IMR-90 (cell line): Measurements from ENCODE around the gene LRIT1. TPM values are rescaled to one million over a fixed set of nuclear protein-coding genes. Genes with fewer than 3 reads are reported as not detected.

Source experiments
- ATAC-seq: fragments of 200-7000 bp; cut with Tn5 transposase; 2 replicates; pipeline ENCODE4 v1.9.1; 2020; ENCODE audit warnings: low read depth, mild to moderate bottlenecking, moderate library complexity
- BruUV-seq: library from RNA; stranded (reverse); fragments of 400-500 nt; replicated peaks from 2 replicates; lab custom pipeline; 2021; lab: Mats Ljungman, UMichigan
- CTCF ChIA-PET: fragments of 300-600 bp; formaldehyde crosslinking; extraction: SDS; loops from one replicate; lab custom pipeline; 2021; ENCODE audit warnings: antibody characterized with exemption; lab: Yijun Ruan, JAX
- POLR2A ChIA-PET: fragments of 300-600 bp; sonication (Branson Sonifier 250); formaldehyde crosslinking; loops from one replicate; lab custom pipeline; 2022; ENCODE audit warnings: antibody characterized with exemption; ENCODE audit not compliant: unreplicated experiment; lab: Charles Lee
- DNase-seq: peaks from one replicate; pipeline ENCODE4 v3.0.0; 2013
- H2AFZ ChIP-seq: replicated peaks from 2 replicates; pipeline ENCODE3; 2013; ENCODE audit warnings: low read length, mild to moderate bottlenecking; ENCODE audit not compliant: poor library complexity
- H2AK5ac ChIP-seq: 2 replicates; pipeline ENCODE4 v1.6.1; 2013; ENCODE audit warnings: low read depth, low read length, inconsistent platforms
- H2AK9ac ChIP-seq: replicated peaks from 2 replicates; pipeline ENCODE3; 2013; ENCODE audit warnings: mild to moderate bottlenecking, low read depth, low read length, moderate library complexity; ENCODE audit not compliant: poor library complexity
- H2BK120ac ChIP-seq: 2 replicates; pipeline ENCODE4 v1.6.1; 2013; ENCODE audit warnings: low read depth, low read length, inconsistent platforms
- H2BK15ac ChIP-seq: 3 replicates; pipeline ENCODE4 v1.6.1; 2013; ENCODE audit warnings: low read depth, low read length, inconsistent platforms
- H2BK20ac ChIP-seq: 2 replicates; pipeline ENCODE4 v1.6.1; 2013; ENCODE audit warnings: low read depth, mild to moderate bottlenecking, inconsistent platforms, low read length, moderate library complexity
- H2BK5ac ChIP-seq: 2 replicates; pipeline ENCODE4 v1.6.1; 2013; ENCODE audit warnings: mild to moderate bottlenecking, low read depth, low read length, inconsistent platforms; ENCODE audit not compliant: poor library complexity, severe bottlenecking
- H3K14ac ChIP-seq: replicated peaks from 2 replicates; pipeline ENCODE4 v1.6.1; 2013; ENCODE audit warnings: low read depth, low read length, inconsistent platforms
- H3K18ac ChIP-seq: 2 replicates; pipeline ENCODE4 v1.6.1; 2013; ENCODE audit warnings: low read depth, low read length, control low read depth
- H3K23ac ChIP-seq: 2 replicates; pipeline ENCODE4 v1.6.1; 2013; ENCODE audit warnings: low read depth, low read length, inconsistent platforms
- H3K27ac ChIP-seq: 2 replicates; pipeline ENCODE4 v1.5.1; 2013; ENCODE audit warnings: mild to moderate bottlenecking, control low read depth, low read length; ENCODE audit not compliant: insufficient read depth
- H3K27me3 ChIP-seq: 2 replicates; pipeline ENCODE4 v1.6.1; 2013; ENCODE audit warnings: low read length; ENCODE audit not compliant: control insufficient read depth, insufficient read depth
- H3K36me3 ChIP-seq: 2 replicates; pipeline ENCODE4 v1.6.1; 2013; ENCODE audit warnings: low read length, mixed read lengths; ENCODE audit not compliant: control insufficient read depth, insufficient read depth
- H3K4ac ChIP-seq: 2 replicates; pipeline ENCODE4 v1.6.1; 2013; ENCODE audit warnings: low read depth, low read length, inconsistent platforms
- H3K4me1 ChIP-seq: 2 replicates; pipeline ENCODE4 v1.6.1; 2013; ENCODE audit warnings: low read length, mixed read lengths; ENCODE audit not compliant: control insufficient read depth, insufficient read depth
- H3K4me2 ChIP-seq: 2 replicates; pipeline ENCODE4 v1.6.1; 2013; ENCODE audit warnings: low read depth, mild to moderate bottlenecking, control low read depth, low read length, moderate library complexity
- H3K4me3 ChIP-seq: 2 replicates; pipeline ENCODE4 v1.5.1; 2013; ENCODE audit warnings: low read depth, mild to moderate bottlenecking, control low read depth, low read length, moderate library complexity; ENCODE audit not compliant: insufficient read depth
- H3K56ac ChIP-seq: 2 replicates; pipeline ENCODE4 v1.6.1; 2013; ENCODE audit warnings: low read length, inconsistent platforms; ENCODE audit not compliant: insufficient read depth; ENCODE audit errors: extremely low read depth
- H3K79me1 ChIP-seq, 2 experiments: 2 replicates each; pipeline ENCODE4 v1.6.1; 2013; ENCODE audit warnings: low read length in 2 of 2, inconsistent platforms in 1 of 2, low read depth in 1 of 2
- H3K9ac ChIP-seq: 2 replicates; pipeline ENCODE4 v1.6.1; 2013; ENCODE audit warnings: low read depth, low read length, control low read depth
- H3K9me1 ChIP-seq: 2 replicates; pipeline ENCODE4 v1.6.1; 2013; ENCODE audit warnings: low read length, inconsistent platforms; ENCODE audit not compliant: insufficient read depth
- H3K9me3 ChIP-seq: 2 replicates; pipeline ENCODE4 v1.6.1; 2013; ENCODE audit warnings: low read length; ENCODE audit not compliant: control insufficient read depth, insufficient read depth
- H4K20me1 ChIP-seq: 2 replicates; pipeline ENCODE4 v1.6.1; 2013; ENCODE audit warnings: low read length, inconsistent platforms; ENCODE audit not compliant: insufficient read depth
- H4K5ac ChIP-seq: 2 replicates; pipeline ENCODE4 v1.6.1; 2013; ENCODE audit warnings: mild to moderate bottlenecking, low read depth, low read length, control low read depth
- H4K8ac ChIP-seq, 2 experiments: 2 replicates each; pipeline ENCODE4 v1.6.1; 2013; ENCODE audit warnings: low read depth in 2 of 2, low read length in 2 of 2, control low read depth in 1 of 2, inconsistent platforms in 1 of 2
- H4K91ac ChIP-seq: 2 replicates; pipeline ENCODE4 v1.6.1; 2013; ENCODE audit warnings: low read depth, low read length, inconsistent platforms; ENCODE audit not compliant: insufficient read depth
- CHD1 ChIP-seq: IDR thresholded peaks from 2 replicates; pipeline ENCODE4 v1.6.1; 2012; ENCODE audit warnings: low read depth, low read length, improper control_type of control experiment
- FOS ChIP-seq: fragments of 150-350 bp; IDR thresholded peaks from 2 replicates; pipeline ENCODE4 v1.6.1; 2016; ENCODE audit warnings: low read depth, low read length
- MAZ ChIP-seq: IDR thresholded peaks from 2 replicates; pipeline ENCODE4 v1.6.1; 2012; ENCODE audit warnings: low read depth, mild to moderate bottlenecking, low read length, improper control_type of control experiment, moderate library complexity, borderline replicate concordance
- MXI1 ChIP-seq: IDR thresholded peaks from 2 replicates; pipeline ENCODE4 v1.6.1; 2012; ENCODE audit warnings: low read depth, mild to moderate bottlenecking, low read length, moderate library complexity, borderline replicate concordance
- NFE2L2 ChIP-seq: fragments of 150-350 bp; IDR thresholded peaks from 2 replicates; pipeline ENCODE4 v1.6.1; 2016; ENCODE audit warnings: low read depth, mild to moderate bottlenecking, low read length
- RAD21 ChIP-seq: IDR thresholded peaks from 2 replicates; pipeline ENCODE4 v1.6.1; 2012; ENCODE audit warnings: low read length, improper control_type of control experiment
- RFX5 ChIP-seq: IDR thresholded peaks from 2 replicates; pipeline ENCODE4 v1.8.0; 2012; ENCODE audit warnings: low read depth, mild to moderate bottlenecking, low read length, moderate library complexity
- WGBS, 2 experiments: methylation state at CpG; one replicate each; pipeline versions ENCODE4 v1.1.5 to v1.1.7; 2013; ENCODE audit warnings: missing lambda C conversion rate in 2 of 2; ENCODE audit not compliant: insufficient read length in 1 of 2; ENCODE audit errors: extremely low coverage in 2 of 2; 5-methylcytosine and 5-hydroxymethylcytosine counted together
- dilution Hi-C: fragments of 300-500 bp; cut with HindIII; formaldehyde crosslinking; loops from one replicate; pipeline ENCODE4 v1.14.3; 2018; ENCODE audit warnings: low sequenced_read_pairs; ENCODE audit not compliant: unreplicated experiment
- in situ Hi-C: fragments of 300-500 bp; cut with MboI; formaldehyde crosslinking; loops from 3 replicates; pipeline ENCODE4 v1.14.3; 2019; ENCODE audit warnings: low sequenced_read_pairs, inconsistent platforms, mixed read lengths
- intact Hi-C: fragments of 100-400 bp; cut with micrococcal nuclease; formaldehyde crosslinking; loops from 2 replicates; pipeline ENCODE4 v1.10.0; 2022
- polyA plus RNA-seq, 3 experiments: library from polyadenylated mRNA; depleted of rRNA; stranded (reverse); fragments of >200 nt; gene quantifications; 2 replicates each; pipeline ENCODE4 v1.2.3, GENCODE V29; 2012; ENCODE audit warnings: low replicate concordance in 1 of 3
- total RNA-seq: library from RNA; depleted of rRNA; stranded (reverse); fragments of >200 nt; gene quantifications from 2 replicates; pipeline ENCODE4 v1.2.3, GENCODE V29; 2012
- TF ChIP-seq, protein P1 (sequence below): fragments of 150-350 bp; IDR thresholded peaks from 2 replicates; pipeline ENCODE4 v1.6.1; 2016; ENCODE audit warnings: low read depth, mild to moderate bottlenecking, low read length, moderate library complexity, borderline replicate concordance

LRIT1 gene
- total and polyA plus RNA-seq, 2 of the 4 experiments (the other 2 are of a cell fraction): not detected

DNA sequence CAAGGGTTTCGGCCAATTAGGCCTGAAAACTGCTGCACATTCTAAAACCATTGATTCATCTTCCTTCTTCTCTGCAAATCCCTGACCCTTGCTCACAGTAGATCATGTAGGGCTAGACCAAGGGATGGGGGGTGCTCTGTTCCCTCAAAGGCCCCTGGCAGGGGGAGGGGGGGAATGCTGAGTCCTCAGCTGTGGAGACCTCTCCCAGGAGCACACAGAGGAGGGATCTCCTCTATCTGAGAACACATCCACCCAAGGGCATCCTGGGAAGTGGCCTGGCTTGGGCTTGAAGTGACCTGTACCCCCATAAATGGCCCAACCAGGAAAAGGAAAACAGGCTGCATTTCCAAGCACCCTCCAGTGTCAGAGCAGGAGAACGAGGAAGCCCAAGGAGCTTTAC, 48.0 kb downstream of the LRIT1 start:
- Histone ChIP-seq H3K4me2 (no peak overlapping the region), H3K79me1 (no peaks in the 10 kb centered on the region), H4K20me1 (no peaks in the 10 kb centered on the region), H2AK9ac (no peak overlapping the region), H3K36me3 (no peaks in the 10 kb centered on the region), H2AFZ (no peak overlapping the region), H3K27me3 (peaks cover 50% of the 10 kb centered on the region), H2AK5ac (no peak overlapping the region), H3K18ac (no peak overlapping the region), H4K8ac (no peak overlapping the region), H2BK15ac (no peak overlapping the region), H2BK120ac (no peak overlapping the region), H3K9ac (no peak overlapping the region), H4K91ac (no peak overlapping the region), H3K23ac (no peak overlapping the region), H2BK5ac (no peak overlapping the region), H4K5ac (no peak overlapping the region), H3K14ac (no peak overlapping the region), H3K9me3 (no peaks in the 10 kb centered on the region), H3K56ac (no peak overlapping the region), H3K27ac (no peak overlapping the region), H3K4ac (no peak overlapping the region), H3K4me1 (peaks cover 2% of the 10 kb centered on the region; the same call in 1 of the 2 replicates), H2BK20ac (no peak overlapping the region), H3K4me3 (no peak overlapping the region), H3K9me1 (no peaks in the 10 kb centered on the region)
- TF ChIP-seq RFX5 (no peak), CHD1 (no peak), NFE2L2 (no peak), MAZ (no peak), RAD21 (no peak), FOS (no peak), MXI1 (no peak)
- TF ChIP-seq, protein P1, sequence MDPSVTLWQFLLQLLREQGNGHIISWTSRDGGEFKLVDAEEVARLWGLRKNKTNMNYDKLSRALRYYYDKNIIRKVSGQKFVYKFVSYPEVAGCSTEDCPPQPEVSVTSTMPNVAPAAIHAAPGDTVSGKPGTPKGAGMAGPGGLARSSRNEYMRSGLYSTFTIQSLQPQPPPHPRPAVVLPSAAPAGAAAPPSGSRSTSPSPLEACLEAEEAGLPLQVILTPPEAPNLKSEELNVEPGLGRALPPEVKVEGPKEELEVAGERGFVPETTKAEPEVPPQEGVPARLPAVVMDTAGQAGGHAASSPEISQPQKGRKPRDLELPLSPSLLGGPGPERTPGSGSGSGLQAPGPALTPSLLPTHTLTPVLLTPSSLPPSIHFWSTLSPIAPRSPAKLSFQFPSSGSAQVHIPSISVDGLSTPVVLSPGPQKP: no peak
- in situ Hi-C loops (no loop called here), dilution Hi-C loops (no loop called here), intact Hi-C loops (no loop called here)
- DNase-seq: no peak
- ChIA-PET POLR2A (no interaction called here), CTCF (no interaction called here)
- BruUV-seq: no TSS peak
- WGBS, 2 experiments: 17% methylated on average over 1 of the region's 2 CpGs; no CpG with 5 or more reads in 1 of the 2 experiments
- no peak for ATAC-seq
